ENCODE measurements around the gene ZNF653. TPM values are rescaled to one million over a fixed set of nuclear protein-coding genes. Genes with fewer than 3 reads are reported as not detected.
"Not testable (repeated sequence)": the region's sequence is repeated elsewhere in the genome, so short reads cannot be mapped to it uniquely, and the experiment has no call there.

ZNF653 gene
- polyA plus RNA-seq, 1 of the 3 experiments (the other 2 are of a cell fraction), result 14.7 TPM

DNA sequence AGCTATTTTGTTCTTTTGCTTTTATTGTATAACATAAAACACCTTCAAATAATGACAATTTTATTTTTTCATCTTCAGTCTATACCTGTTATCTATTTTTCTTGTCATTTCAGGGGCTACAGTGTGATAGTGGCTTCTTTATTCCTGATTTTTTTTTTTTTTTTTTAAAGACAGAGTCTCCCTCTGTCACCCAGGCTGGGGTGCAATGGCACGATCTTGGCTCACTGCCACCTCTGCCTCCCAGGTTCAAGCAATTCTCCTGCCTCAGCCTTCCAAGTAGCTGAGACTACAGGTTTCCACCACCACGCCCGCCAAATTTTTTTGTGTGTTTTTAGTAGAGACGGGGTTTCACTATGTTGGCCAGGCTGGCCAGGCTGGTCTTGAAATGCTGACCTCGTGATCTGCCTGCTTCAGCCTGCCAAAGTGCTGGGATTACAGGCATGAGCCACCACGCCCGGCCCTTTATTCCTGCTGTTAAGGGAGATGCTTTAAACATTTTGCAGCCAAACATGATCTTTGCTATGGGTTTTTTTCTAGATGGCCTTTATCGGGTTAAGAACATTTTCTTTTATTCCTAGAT is 37.3 kb downstream of the ZNF653 start:
- H4K20me1 ChIP-seq (ENCODE audit: insufficient read depth); H3K4me2 ChIP-seq; H3K9me2 ChIP-seq; H3K27ac ChIP-seq (ENCODE audit: low read depth in 2 of 2, low read length in 1 of 2); H3F3A ChIP-seq (replicated peaks; ENCODE audit: insufficient read depth); H3K4me3 ChIP-seq (ENCODE audit: low read depth in 2 of 2, low read length in 1 of 2); H3K9ac ChIP-seq; H3K4me1 ChIP-seq (ENCODE audit: control insufficient read depth in 1 of 2, insufficient read depth in 2 of 2, low read depth in 1 of 2, low read length in 1 of 2); H3K27me3 ChIP-seq (ENCODE audit: insufficient read depth); H3K36me3 ChIP-seq (replicated peaks in 1 of 2; ENCODE audit: control insufficient read depth in 1 of 2, insufficient read depth in 2 of 2, low read length in 1 of 2); H3K9me3 ChIP-seq; DNase-seq; H2AFZ ChIP-seq (ENCODE audit: low read depth); H3K79me2 ChIP-seq (ENCODE audit: insufficient read depth): not testable (repeated sequence)
- POLR2A ChIA-PET, result interaction anchor here (0.6 kb wide), 1 partner anchor 25 kb away, joined by 3 read pairs; no protein-coding TSS in a partner anchor
- CTCF ChIA-PET, result interaction anchor here (1.2 to 2.2 kb wide), 8 partner anchors 13 to 225 kb away, joined by 3 to 13 read pairs (median 5); no protein-coding TSS in a partner anchor
- 80% methylated on average over 8 of the region's 8 CpGs for WGBS (ENCODE audit: low lambda C conversion rate)

GRCh38 chr19:11465600-11465999 is 40.0 kb downstream of the ZNF653 start:
- no peaks in the 10 kb centered on the region for H3K9me2 ChIP-seq
- H2AFZ ChIP-seq (ENCODE audit: low read depth), result no peak overlapping the region
- no peak overlapping the region for H3K9ac ChIP-seq
- H3K4me2 ChIP-seq, result no peak overlapping the region
- no peak for DNase-seq
- CTCF ChIA-PET, result no interaction called here
- TF ChIP-seq RCOR1 (IDR thresholded peaks at IDR 0.05; ENCODE audit: low read length) (no peak), JUND (IDR thresholded peaks at IDR 0.05) (no peak), PBX3 (IDR thresholded peaks at IDR 0.05) (no peak), FOXJ3 (CRISPR knock-in tag; IDR thresholded peaks at IDR 0.05) (no peak), RFX5 (IDR thresholded peaks at IDR 0.05; ENCODE audit: low read length) (no peak), FOXM1 (IDR thresholded peaks at IDR 0.05; ENCODE audit: low read depth) (no peak), GABPA (IDR thresholded peaks at IDR 0.05; ENCODE audit: low read depth) (no peak), MEF2A (IDR thresholded peaks at IDR 0.05; ENCODE audit: borderline replicate concordance, low read depth) (no peak), EP300 (IDR thresholded peaks at IDR 0.05; ENCODE audit: borderline replicate concordance in 1 of 2, low read depth in 1 of 2, low read length in 1 of 2) (no peak), SMC3 (IDR thresholded peaks at IDR 0.05; ENCODE audit: low read depth, low read length) (no peak), RXRA (IDR thresholded peaks at IDR 0.05; ENCODE audit: borderline replicate concordance, low read depth) (no peak), MXI1 (IDR thresholded peaks at IDR 0.05; ENCODE audit: low read depth, low read length) (no peak), ELF1 (IDR thresholded peaks at IDR 0.05) (no peak), NRF1 (IDR thresholded peaks at IDR 0.05; ENCODE audit: low read depth, low read length) (no peak), GATA2 (CRISPR knock-in tag; IDR thresholded peaks at IDR 0.05) (no peak), RAD21 (IDR thresholded peaks at IDR 0.05; ENCODE audit: low read length) (no peak)
- H3K79me2 ChIP-seq (ENCODE audit: insufficient read depth), result no peaks in the 10 kb centered on the region
- POLR2A ChIA-PET, result no interaction called here
- H3K4me1 ChIP-seq (ENCODE audit: control insufficient read depth in 1 of 2, insufficient read depth in 2 of 2, low read depth in 1 of 2, low read length in 1 of 2), result no peaks in the 10 kb centered on the region
- H4K20me1 ChIP-seq (ENCODE audit: insufficient read depth), result no peaks in the 10 kb centered on the region
- H3K36me3 ChIP-seq (replicated peaks in 1 of 2; ENCODE audit: control insufficient read depth in 1 of 2, insufficient read depth in 2 of 2, low read length in 1 of 2), result no peaks in the 10 kb centered on the region
- no peaks in the 10 kb centered on the region for H3K9me3 ChIP-seq
- 84% methylated on average over 4 of the region's 8 CpGs for WGBS (ENCODE audit: low lambda C conversion rate)
- no peaks in the 10 kb centered on the region for H3K27me3 ChIP-seq (ENCODE audit: insufficient read depth)
- peaks cover 4% of the 10 kb centered on the region for H3F3A ChIP-seq (replicated peaks; ENCODE audit: insufficient read depth)
- no peak overlapping the region for H3K27ac ChIP-seq (ENCODE audit: low read depth in 2 of 2, low read length in 1 of 2)
- no peak overlapping the region for H3K4me3 ChIP-seq (ENCODE audit: low read depth in 2 of 2, low read length in 1 of 2)
